Muscle layer of duodenum (tissue), 2 donors: ENCODE measurements around the gene ARHGEF4.

Experiments used
- H3K27ac ChIP-seq: one replicate; pipeline ENCODE4 v1.7.0; 2013; ENCODE audit warnings: mild to moderate bottlenecking, low read length
- H3K27me3 ChIP-seq: one replicate; pipeline ENCODE4 v1.7.0; 2013; ENCODE audit warnings: low read depth, mild to moderate bottlenecking, control low read depth, low read length
- H3K36me3 ChIP-seq, 2 donors: one replicate each; pipeline ENCODE4 v1.7.0; 2013; ENCODE audit warnings: low read length in 2 of 2, control low read depth in 1 of 2, mild to moderate bottlenecking in 1 of 2; ENCODE audit not compliant: insufficient read depth in 2 of 2, control insufficient read depth in 1 of 2
- H3K4me1 ChIP-seq, 2 donors: one replicate each; pipeline ENCODE4 v1.7.0; 2013; ENCODE audit warnings: low read length in 2 of 2, mild to moderate bottlenecking in 2 of 2, control low read depth in 1 of 2, moderate library complexity in 1 of 2; ENCODE audit not compliant: insufficient read depth in 2 of 2, control insufficient read depth in 1 of 2
- H3K4me3 ChIP-seq, 2 donors: one replicate each; pipeline ENCODE4 v1.7.0; 2013; ENCODE audit warnings: low read length in 2 of 2, low read depth in 1 of 2, mild to moderate bottlenecking in 1 of 2
- H3K9me3 ChIP-seq, 2 donors: one replicate each; pipeline ENCODE4 v1.7.0; 2013; ENCODE audit warnings: low read length in 2 of 2, control low read depth in 1 of 2, mild to moderate bottlenecking in 1 of 2; ENCODE audit not compliant: control insufficient read depth in 1 of 2
- donor health status: healthy.

The ARHGEF4 gene

GRCh38 chr2:130996691-130997090 lies 160.0 kb downstream of the ARHGEF4 start:
- no peaks in the 10 kb centered on the region for H3K27me3 ChIP-seq
- H3K4me1 ChIP-seq, result no peaks in the 10 kb centered on the region
- H3K9me3 ChIP-seq, result no peaks in the 10 kb centered on the region
- H3K36me3 ChIP-seq, result no peaks in the 10 kb centered on the region
- H3K27ac ChIP-seq, result no peak overlapping the region
- no peak overlapping the region for H3K4me3 ChIP-seq

GRCh38 chr2:130997198-130997597 lies 160.5 kb downstream of the ARHGEF4 start:
- H3K27me3 ChIP-seq, result no peaks in the 10 kb centered on the region
- no peaks in the 10 kb centered on the region for H3K4me1 ChIP-seq
- H3K9me3 ChIP-seq, result no peaks in the 10 kb centered on the region
- no peak overlapping the region for H3K4me3 ChIP-seq
- no peak overlapping the region for H3K27ac ChIP-seq
- no peaks in the 10 kb centered on the region for H3K36me3 ChIP-seq

GRCh38 chr2:130998561-130998960 lies 161.8 kb downstream of the ARHGEF4 start:
- Histone ChIP-seq H3K36me3 (no peaks in the 10 kb centered on the region), H3K4me1 (no peaks in the 10 kb centered on the region), H3K27ac (no peak overlapping the region), H3K27me3 (no peaks in the 10 kb centered on the region), H3K9me3 (no peaks in the 10 kb centered on the region), H3K4me3 (no peak overlapping the region)

- Histone ChIP-seq H3K27me3 (no peaks in the 10 kb centered on the region), H3K4me1 (no peaks in the 10 kb centered on the region), H3K27ac (no peak overlapping the region), H3K36me3 (no peaks in the 10 kb centered on the region), H3K4me3 (no peak overlapping the region), H3K9me3 (no peaks in the 10 kb centered on the region)
Measured at GRCh38 chr2:131004446-131005209, 167.9 kb downstream of the ARHGEF4 start.

- no peaks in the 10 kb centered on the region for H3K27me3 ChIP-seq
- no peak overlapping the region for H3K27ac ChIP-seq
- H3K36me3 ChIP-seq, result no peaks in the 10 kb centered on the region
- no peak overlapping the region for H3K4me3 ChIP-seq
- H3K4me1 ChIP-seq, result no peaks in the 10 kb centered on the region
- H3K9me3 ChIP-seq, result no peaks in the 10 kb centered on the region
Measured at GRCh38 chr2:131005216-131005935, 168.7 kb downstream of the ARHGEF4 start.

- no peaks in the 10 kb centered on the region for H3K36me3 ChIP-seq
- no peaks in the 10 kb centered on the region for H3K4me1 ChIP-seq
- H3K27me3 ChIP-seq, result no peaks in the 10 kb centered on the region
- no peaks in the 10 kb centered on the region for H3K9me3 ChIP-seq
- no peak overlapping the region for H3K27ac ChIP-seq
- H3K4me3 ChIP-seq, result no peak overlapping the region
Measured at GRCh38 chr2:131006561-131006960, 169.8 kb downstream of the ARHGEF4 start.

- Histone ChIP-seq H3K9me3 (no peaks in the 10 kb centered on the region), H3K27me3 (no peaks in the 10 kb centered on the region), H3K27ac (no peak overlapping the region), H3K4me1 (no peaks in the 10 kb centered on the region), H3K4me3 (no peak overlapping the region), H3K36me3 (no peaks in the 10 kb centered on the region)
Measured at GRCh38 chr2:131008967-131009366, 172.3 kb downstream of the ARHGEF4 start.

GRCh38 chr2:131009713-131010475 lies 173.2 kb downstream of the ARHGEF4 start:
- no peaks in the 10 kb centered on the region for H3K4me1 ChIP-seq
- no peaks in the 10 kb centered on the region for H3K9me3 ChIP-seq
- H3K36me3 ChIP-seq, result no peaks in the 10 kb centered on the region
- no peaks in the 10 kb centered on the region for H3K27me3 ChIP-seq
- no peak overlapping the region for H3K4me3 ChIP-seq
- H3K27ac ChIP-seq, result no peak overlapping the region

GRCh38 chr2:131010566-131010965 lies 173.9 kb downstream of the ARHGEF4 start:
- H3K4me3 ChIP-seq, result no peak overlapping the region
- no peaks in the 10 kb centered on the region for H3K9me3 ChIP-seq
- H3K27ac ChIP-seq, result no peak overlapping the region
- no peaks in the 10 kb centered on the region for H3K36me3 ChIP-seq
- H3K27me3 ChIP-seq, result no peaks in the 10 kb centered on the region
- H3K4me1 ChIP-seq, result no peaks in the 10 kb centered on the region

GRCh38 chr2:131011486-131011885 lies 174.8 kb downstream of the ARHGEF4 start:
- Histone ChIP-seq H3K9me3 (no peaks in the 10 kb centered on the region), H3K4me1 (no peaks in the 10 kb centered on the region), H3K36me3 (no peaks in the 10 kb centered on the region), H3K27me3 (no peaks in the 10 kb centered on the region), H3K4me3 (no peak overlapping the region), H3K27ac (no peak overlapping the region)

- no peaks in the 10 kb centered on the region for H3K4me1 ChIP-seq
- no peak overlapping the region for H3K27ac ChIP-seq
- no peaks in the 10 kb centered on the region for H3K9me3 ChIP-seq
- no peaks in the 10 kb centered on the region for H3K36me3 ChIP-seq
- no peaks in the 10 kb centered on the region for H3K27me3 ChIP-seq
- no peak overlapping the region for H3K4me3 ChIP-seq
Measured at GRCh38 chr2:131014141-131014540, 177.4 kb downstream of the ARHGEF4 start.
